ENCODE measurements around the gene PHLDB1.

Gene PHLDB1

DNA sequence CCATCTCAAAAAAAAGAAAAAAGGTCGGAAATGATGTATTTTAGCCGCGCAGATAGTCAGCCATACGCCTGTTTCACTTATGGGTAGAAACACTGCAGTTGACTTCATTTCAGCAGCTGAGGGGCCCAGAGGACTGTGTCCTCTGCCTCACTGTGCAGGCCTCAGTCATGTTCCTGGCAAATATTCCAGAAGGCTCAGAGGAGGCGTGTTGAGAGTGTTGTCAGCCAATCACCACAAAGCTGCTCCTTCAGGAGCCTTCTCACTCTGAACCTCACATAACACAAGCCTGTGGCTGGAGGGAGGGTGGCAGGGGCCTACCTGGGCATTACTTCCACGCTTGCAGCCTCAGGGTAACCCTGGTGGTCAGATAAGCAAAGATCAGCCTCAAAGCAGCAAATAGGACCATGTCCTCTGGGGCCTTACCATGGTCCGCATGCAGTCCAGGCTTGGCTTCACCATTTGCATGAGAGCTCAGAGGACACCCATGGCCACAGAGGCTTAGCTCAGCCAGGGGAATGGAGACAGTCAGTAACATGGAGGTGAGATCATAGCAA is 89.3 kb downstream of the PHLDB1 start:
- no peak for DNase-seq (ENCODE audit: low read depth, low spot score)
- H3K4me3 ChIP-seq (ENCODE audit: low read length), result no peak overlapping the region

DNA sequence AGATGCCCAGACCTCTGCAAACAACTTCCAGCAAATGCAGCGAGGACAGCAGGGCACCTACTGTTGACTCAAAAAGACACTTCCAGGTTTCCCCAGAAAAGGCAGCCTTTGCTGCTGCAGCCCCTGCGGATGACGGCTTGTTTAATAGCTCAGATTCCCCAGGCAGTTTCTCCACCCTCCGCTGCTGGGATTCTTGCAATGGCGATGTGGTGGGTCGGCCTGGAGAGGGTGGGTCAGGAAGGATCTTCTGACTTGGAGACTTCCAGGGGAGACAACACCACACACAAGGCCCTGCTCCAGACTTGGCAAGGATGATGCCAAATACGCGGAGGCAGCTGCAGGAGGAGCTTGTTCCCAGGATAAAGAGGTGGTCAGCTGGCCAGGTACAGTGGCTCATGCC is 89.9 kb downstream of the PHLDB1 start:
- no peak for DNase-seq (ENCODE audit: low read depth, low spot score)
- H3K4me3 ChIP-seq (ENCODE audit: low read length), result no peak overlapping the region

- H3K4me3 ChIP-seq (ENCODE audit: low read length), result no peak overlapping the region
- DNase-seq (ENCODE audit: low read depth, low spot score), result peak; percentile 54
These were observed 92.2 kb downstream of the PHLDB1 start for GRCh38 chr11:118699506-118700220.

DNA sequence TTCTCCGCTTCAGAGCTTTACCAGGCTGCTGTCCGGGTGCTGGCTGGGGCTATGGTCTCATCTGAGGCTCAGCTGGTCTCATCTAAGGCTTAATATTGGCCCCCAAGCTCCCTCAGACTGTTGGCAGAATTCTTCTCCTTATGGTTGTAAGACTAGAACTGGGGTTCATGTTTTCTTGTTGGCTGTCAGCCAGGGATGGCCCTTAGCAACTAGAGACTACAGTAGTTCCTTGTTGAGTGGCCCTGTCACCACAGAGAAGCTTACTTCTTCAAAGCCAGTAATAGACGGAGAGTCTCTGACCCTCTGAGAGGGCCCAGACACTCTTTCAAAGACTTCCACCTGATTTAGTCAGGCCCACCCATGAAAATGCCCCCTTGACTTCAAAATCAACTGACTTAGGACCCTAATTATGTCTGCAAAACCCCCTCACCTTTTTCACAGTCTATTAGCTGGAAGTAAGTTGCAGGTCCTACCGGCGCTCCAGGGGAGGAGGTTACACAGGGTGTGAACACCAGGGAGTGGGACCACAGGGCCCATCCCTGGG is 96.2 kb downstream of the PHLDB1 start:
- DNase-seq (ENCODE audit: low read depth, low spot score), result no peak

GRCh38 chr11:118705111-118705741 is 97.8 kb downstream of the PHLDB1 start:
- DNase-seq (ENCODE audit: low read depth, low spot score), result peak; percentile 71
- no peak overlapping the region for H3K4me3 ChIP-seq (ENCODE audit: low read length)

More for the DNA sequence above, 96.2 kb downstream of the PHLDB1 start:
- no peak overlapping the region for H3K4me3 ChIP-seq (ENCODE audit: low read length)

DNA sequence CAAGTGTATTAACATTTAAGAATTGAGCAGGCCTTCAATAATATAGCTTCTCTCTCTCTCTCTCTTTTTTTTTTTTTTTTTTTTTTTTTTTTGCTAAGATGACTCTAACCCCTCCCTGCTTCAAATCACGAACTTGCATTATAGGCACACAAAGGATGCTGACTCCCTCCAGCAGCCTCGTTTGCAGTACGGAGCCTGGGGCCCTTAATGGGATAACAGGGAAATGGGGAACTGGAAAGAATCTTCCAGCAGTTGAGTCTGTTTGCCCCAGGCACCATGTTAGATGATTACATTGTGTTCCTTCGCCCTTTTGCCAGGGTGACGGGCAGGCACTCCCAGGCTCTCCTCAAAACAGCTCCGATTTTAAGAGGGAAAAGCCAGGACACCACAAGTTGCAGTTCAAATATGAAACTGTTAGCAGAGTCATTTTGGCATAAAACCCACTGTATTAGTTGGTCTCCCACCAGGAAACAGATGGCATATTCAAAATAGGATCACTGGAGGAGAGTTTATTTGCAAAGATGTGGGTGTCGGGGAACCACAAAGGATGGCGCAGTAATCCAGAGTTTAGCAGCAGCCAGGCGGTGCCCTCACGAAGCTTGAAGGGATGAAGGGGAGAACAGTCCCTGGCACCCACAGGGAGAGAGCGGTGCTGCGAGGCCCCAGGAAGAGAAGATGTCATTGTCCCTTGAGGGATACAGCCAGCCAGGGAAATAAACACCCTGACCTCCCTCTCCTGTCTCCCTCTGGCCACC is 98.6 kb downstream of the PHLDB1 start:
- no peak for DNase-seq (ENCODE audit: low read depth, low spot score)
- H3K4me3 ChIP-seq (ENCODE audit: low read length), result no peak overlapping the region

DNA sequence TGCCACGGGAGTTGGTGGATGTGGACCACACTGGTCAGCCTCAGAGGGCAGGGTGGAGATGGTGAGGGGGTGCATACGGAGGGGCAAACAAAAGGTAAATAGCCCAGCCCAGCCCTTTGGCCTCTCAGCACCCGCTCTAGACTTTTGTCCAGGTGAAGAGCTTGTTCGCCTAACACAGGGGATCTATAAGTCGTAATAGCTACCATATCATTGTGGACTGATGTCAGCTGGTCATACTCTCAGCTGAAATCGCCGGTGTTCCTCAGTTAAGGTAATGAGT is 99.1 kb downstream of the PHLDB1 start:
- no peak overlapping the region for H3K4me3 ChIP-seq (ENCODE audit: low read length)
- no peak for DNase-seq (ENCODE audit: low read depth, low spot score)
